NCI-H526 (cell line): ENCODE results near the gene SNRPN.
"Not testable (repeated sequence)": the region's sequence is repeated elsewhere in the genome, so short reads cannot be mapped to it uniquely, and the experiment has no call there.

Experiments used
- DNase-seq, 2 experiments: peaks; one replicate each; lab custom pipeline; 2025; lab: John Stamatoyannopoulos, UW

SNRPN gene

GRCh38 chr15:24971052-24971451 lies 16.3 kb downstream of the SNRPN start:
- DNase-seq: no peak

GRCh38 chr15:24971772-24972171 lies 17.0 kb downstream of the SNRPN start:
- DNase-seq: no peak

GRCh38 chr15:24972707-24973106 lies 17.9 kb downstream of the SNRPN start:
- DNase-seq: not testable (repeated sequence)

GRCh38 chr15:24976932-24977331 lies 22.1 kb downstream of the SNRPN start:
- DNase-seq: no peak

GRCh38 chr15:24977686-24978085 lies 22.9 kb downstream of the SNRPN start:
- DNase-seq: no peak

GRCh38 chr15:24985224-24985623 lies 30.4 kb downstream of the SNRPN start:
- DNase-seq: no peak

- no peak for DNase-seq
These were observed 31.9 kb downstream of the SNRPN start for GRCh38 chr15:24986653-24987052.

GRCh38 chr15:25019434-25019833 lies 64.6 kb downstream of the SNRPN start:
- no peak for DNase-seq

- DNase-seq: no peak
These were observed 67.4 kb downstream of the SNRPN start for GRCh38 chr15:25022233-25022632.
